ENCODE results near the gene MYO5A. TPM values are rescaled to one million over a fixed set of nuclear protein-coding genes. Genes with fewer than 3 reads are reported as not detected.
"Not testable (repeated sequence)": the region's sequence is repeated elsewhere in the genome, so short reads cannot be mapped to it uniquely, and the experiment has no call there.

The MYO5A gene
- polyA plus RNA-seq, 3 donors, result 7.9 to 8.9 (median 8.0) TPM

DNA sequence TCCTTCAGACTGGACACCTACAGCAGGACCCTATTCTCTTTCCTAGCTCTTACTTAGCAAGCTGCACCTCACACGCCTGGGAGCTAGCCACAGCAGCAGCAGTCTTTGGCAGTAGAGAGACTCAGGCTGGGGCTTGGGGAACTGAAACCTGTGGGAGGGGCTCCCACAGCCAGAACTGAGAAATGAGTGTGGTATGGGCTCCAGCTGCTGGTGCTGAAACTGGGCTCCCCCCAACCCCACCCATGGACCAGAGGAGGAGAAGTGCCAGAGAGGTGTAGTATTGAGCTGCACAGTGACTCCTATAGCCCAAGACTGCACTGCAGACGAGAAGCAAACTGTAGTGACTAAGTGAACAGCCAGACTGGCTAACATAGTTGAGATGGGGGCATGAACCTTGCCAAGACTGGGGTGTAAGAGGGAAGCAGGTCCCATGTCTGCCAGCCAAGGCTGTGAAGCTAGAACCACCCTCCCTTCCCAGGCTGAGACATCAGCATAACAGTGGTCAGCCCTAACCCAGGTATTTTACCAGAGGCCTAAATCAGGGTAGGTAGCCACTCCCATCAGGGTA, 62.5 kb downstream of the MYO5A start:
- DNase-seq (ENCODE audit: low read depth in 3 of 3, low spot score in 2 of 3), result no peak

DNA sequence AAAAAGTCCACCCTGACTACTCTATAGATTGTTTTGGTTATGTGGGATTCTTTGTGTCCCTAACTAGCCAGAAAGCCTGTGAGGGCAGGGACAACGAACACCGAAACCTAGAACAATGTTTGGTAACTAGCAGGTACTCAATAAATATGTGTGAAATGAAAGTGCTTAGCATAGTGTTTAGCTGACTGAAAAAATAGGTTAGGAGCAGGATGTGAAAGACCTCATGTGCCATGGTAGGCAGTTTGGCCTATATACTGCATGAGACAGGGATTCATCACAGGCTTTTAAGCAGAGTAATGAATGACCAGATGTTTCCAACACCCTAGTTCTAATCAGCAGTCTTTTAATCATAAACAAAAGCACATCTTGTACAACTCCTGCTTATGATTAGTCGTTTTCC, 64.2 kb downstream of the MYO5A start:
- no peak for DNase-seq (ENCODE audit: low read depth in 3 of 3, low spot score in 2 of 3)

DNA sequence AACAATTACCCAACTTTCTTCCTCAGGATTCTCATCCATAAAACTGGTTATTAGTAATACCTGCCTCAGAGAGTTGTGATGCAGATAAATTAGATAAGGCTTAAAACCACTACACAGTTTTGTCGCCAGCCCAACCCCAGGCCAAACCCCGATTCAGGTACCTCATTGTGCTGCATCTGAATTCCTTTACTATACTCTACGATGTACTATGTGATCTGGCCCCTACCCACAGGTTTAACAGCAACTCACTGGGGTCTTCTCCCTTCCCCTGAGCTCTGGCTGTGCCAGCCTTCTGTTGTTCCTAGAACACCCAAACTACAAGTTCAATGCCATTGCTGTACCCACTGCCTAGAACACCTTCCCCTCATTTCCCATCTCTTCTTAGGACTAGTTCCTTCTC, 64.6 kb downstream of the MYO5A start:
- no peak for DNase-seq (ENCODE audit: low read depth in 3 of 3, low spot score in 2 of 3)

DNA sequence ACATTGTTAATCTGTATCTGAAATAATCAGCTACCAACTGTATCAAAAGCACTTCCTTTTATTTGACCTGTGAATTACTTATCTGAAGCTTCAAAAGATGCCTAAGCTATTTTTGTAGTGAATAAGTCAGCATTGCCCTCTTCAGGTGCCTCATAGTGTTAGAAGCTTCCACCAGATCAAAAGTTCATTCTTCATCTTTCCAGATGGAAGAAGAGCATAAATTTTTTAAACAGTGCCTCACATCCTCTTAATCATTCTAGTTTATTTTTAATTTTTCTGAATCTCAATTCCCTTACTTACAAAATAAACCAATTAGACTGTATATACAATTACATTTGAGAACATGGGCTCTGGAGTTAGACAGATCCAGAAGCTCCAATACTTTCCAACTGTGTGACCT, 65.0 kb downstream of the MYO5A start:
- no peak for DNase-seq (ENCODE audit: low read depth in 3 of 3, low spot score in 2 of 3)

DNA sequence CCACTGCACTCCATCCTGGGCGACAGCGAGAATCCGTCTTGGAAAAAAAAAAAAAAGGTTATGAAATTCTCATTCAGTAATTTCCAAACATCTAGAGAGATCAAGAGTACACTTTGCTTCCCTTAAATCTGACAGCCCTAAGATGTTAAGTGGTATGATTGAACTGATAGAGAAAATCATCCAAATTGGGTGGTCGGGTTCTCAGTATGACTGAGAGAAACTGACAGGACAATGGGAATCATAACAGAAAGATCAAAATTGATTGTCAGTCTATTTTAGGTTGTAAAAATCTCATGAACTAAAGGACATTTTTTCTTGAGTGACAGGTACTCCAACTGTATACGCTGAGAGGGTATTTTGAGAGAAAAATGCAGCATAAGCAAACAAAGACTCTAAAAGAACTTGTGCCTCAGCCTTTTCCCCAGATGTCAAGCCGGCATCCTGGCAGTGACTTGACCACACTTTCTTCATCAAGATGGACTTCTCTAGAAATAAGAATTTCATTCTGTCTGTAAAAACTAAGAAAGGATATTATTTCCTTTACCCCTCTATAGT, 65.8 kb downstream of the MYO5A start:
- DNase-seq (ENCODE audit: low read depth in 3 of 3, low spot score in 2 of 3), result no peak

DNA sequence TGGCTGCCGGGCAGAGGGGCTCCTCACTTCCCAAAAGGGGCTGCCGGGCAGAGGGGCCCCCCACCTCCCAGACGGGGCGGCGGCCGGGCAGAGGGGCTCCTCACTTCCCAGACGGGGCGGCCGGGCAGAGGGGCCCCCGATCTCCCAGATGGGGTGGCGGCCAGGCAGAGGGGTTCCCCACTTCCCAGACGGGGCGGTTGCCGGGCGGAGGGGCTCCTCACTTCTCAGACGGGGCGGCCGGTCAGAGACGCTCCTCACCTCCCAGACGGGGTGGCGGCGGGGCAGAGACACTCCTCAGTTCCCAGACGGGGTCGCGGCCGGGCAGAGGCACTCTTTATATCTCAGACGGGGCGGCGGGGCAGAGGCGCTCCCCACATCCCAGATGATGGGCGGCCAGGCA, 69.0 kb downstream of the MYO5A start:
- DNase-seq (ENCODE audit: low read depth in 3 of 3, low spot score in 2 of 3), result not testable (repeated sequence)

DNA sequence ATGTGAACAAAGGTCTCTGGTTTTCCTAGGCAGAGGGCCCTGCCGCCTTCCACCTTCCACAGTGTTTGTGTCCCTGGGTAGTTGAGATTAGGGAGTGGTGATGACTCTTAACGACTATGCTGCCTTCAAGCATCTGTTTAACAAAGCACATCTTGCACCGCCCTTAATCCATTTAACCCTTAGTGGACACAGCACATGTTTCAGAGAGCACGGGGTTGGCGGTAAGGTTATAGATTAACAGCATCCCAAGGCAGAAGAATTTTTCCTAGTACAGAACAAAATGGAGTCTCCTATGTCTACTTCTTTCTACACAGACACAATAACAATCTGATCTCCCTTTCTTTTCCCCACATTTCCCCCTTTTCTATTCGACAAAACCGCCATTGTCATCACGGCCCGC, 69.4 kb downstream of the MYO5A start:
- not testable (repeated sequence) for DNase-seq (ENCODE audit: low read depth in 3 of 3, low spot score in 2 of 3)

DNA sequence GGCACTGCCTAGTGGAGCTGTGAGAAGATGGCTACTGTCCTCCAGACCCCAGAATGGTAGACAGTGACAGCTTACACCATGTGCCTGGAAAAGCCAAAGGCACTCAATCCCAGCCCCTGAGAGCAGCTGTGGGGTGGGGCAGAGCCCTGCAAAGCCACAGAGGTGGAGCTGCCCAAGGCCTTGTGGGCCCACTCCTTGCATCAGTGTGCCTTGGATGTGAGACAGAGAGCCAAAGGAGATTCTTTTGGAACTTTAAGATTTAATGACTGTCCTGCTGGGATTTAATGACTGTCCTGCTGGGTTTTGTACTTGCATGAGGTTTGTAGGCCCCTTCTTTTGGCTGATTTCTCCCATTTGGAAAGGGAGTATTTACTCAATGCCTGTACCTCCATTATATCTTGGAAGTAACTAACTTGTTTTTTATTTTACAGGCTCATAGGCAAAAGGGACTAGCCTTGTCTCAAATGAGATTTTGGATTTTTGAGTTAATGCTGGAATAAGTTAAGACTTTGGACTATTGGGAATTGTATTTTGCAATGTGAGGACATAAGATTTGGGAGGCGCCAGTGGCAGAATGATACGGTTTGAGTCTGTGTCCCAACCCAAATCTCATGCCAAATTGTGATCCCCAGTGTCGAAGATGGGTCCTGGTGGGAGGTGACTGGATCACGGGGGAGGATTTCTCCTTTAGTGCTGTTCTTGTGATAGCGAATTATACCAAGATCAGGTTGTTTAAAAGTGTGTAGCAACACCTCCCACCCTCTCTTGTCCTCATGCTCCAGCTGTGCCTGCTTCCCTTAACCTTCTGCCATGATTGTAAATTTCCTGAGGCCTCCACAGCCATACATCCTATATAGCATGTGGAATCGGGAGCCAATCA, 80.4 kb downstream of the MYO5A start:
- no peak for DNase-seq (ENCODE audit: low read depth in 3 of 3, low spot score in 2 of 3)

DNA sequence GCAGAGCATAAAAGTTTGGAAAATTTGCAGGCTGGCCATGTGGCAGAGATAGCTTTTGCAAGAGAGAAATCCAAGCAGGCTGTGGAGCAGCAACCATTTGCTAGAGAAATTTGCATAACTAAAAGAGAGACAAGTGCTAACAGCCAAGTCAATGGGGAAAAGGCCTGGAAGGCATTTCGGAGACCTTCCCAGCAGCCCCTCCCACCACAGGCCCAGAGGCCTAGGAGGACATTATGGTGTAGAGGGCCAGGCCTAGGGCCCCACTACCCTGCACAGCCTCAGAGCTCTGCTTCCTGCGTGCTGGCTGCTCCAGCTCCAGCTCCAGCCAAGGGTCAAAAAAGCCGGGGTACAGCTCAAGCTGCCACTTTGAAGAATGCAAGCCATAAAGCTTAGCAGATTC, 82.7 kb downstream of the MYO5A start:
- DNase-seq (ENCODE audit: low read depth in 3 of 3, low spot score in 2 of 3), result no peak

DNA sequence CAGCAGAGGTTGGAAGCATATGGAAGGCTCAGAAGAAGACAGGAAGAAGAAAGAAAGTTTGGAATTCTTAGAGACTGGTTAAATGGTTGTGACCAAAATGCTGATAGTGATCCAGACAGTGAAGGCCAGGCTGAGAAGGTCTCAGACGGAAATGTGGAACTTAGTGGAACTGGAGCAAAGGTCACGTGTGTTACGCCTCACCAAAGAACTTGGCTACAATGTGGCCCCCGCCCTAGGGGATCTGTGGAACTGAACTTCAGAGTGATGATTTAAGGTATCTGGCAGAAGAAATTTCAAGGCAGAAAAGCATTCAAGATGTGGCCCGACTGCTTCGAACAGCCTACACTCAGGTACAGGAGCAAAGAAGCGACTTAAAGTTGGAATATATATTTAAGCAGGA, 83.1 kb downstream of the MYO5A start:
- no peak for DNase-seq (ENCODE audit: low read depth in 3 of 3, low spot score in 2 of 3)

DNA sequence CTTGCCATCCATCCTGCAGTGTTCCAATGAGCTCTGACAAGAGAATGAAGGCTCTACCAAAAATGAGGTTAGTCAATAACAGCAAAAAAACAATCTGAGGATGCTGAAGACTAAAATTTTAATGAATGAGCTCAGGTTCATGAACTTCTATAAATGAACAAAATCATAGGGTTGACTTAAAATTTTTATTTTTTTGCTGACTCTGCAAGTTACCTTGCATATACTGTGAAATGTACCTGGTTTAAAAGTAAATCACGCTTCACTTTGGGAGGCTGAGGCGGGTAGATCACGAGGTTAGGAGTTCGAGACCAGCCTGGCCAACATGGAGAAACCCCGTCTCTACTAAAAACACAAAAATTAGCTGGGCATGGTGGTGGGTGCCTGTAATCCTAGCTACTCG, 85.5 kb downstream of the MYO5A start:
- not testable (repeated sequence) for DNase-seq (ENCODE audit: low read depth in 3 of 3, low spot score in 2 of 3)

DNA sequence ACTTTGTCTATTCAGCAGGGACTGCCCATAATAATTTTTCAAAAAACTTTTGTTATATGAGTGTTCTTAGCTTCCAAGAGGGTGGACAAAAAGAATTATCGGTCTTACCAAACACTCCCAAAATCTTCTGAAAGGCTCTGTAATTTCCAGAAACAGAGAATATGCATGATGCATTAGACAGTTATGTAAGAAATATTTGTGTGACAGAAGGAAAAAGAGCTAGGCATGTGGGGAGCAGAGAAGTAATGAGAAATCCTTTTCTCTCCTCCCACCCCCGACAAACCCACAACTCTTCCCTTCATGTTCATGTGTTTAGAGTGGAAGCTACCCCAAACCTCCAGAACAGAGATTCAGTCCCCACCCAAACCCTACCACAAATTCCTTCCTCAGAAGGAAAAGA, 86.8 kb downstream of the MYO5A start:
- DNase-seq (ENCODE audit: low read depth in 3 of 3, low spot score in 2 of 3), result no peak

DNA sequence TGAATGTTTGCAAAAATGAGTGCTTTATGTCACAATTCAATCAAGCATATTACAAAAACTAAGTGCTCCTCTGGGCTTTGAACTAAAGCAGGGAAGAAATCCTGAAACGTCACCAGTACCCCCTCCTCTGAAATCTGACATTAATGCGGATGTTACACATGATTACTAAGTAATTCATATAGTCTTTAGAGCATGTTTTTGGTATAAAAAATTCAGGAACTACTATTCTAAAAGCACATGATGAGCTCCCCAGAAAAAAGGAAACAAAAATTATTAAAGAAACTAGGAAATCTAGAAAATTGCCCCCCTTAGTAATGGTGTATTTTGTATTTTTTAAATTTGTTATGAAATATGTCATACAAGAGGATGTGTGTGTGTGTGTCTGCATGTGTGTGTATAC, 87.7 kb downstream of the MYO5A start:
- DNase-seq (ENCODE audit: low read depth in 3 of 3, low spot score in 2 of 3), result no peak

DNA sequence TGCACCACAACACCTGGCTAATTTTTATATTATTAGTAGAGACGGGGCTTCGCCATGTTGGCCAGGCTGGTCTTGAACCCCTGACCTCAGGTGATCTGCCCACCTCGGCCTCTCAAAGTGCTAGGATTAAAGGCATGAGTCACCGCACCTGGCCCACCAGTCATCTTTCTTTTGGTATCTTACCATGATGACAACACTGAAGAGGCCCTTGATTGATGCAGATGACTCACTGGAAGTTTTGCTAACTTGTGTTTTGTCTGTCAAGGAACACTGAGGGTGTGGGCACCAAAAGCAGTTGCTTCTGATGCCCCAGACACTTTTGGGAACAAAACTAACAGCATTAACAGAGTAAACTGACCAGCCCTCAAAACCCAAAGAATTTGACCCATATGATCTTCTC, 88.3 kb downstream of the MYO5A start:
- no peak for DNase-seq (ENCODE audit: low read depth in 3 of 3, low spot score in 2 of 3)

DNA sequence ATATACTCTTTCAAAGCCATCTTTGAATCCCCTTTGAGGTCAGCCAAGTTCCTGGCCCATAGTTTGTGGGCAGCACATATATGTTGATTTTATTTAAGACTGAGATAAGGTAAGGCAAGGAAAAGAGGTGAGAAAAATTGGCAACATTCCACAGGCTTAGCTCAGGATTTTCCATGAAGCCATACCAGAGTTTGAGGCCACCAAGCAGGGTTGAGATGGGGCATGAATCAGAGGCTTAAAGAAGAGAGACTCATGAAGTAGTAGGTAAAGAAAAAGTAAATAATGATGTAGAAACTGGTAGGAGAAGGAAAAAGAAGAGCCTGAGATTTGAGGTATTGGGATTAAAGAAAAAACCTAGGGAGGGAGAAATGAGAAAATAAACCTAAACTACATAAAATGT, 89.2 kb downstream of the MYO5A start:
- DNase-seq (ENCODE audit: low read depth in 3 of 3, low spot score in 2 of 3), result no peak

DNA sequence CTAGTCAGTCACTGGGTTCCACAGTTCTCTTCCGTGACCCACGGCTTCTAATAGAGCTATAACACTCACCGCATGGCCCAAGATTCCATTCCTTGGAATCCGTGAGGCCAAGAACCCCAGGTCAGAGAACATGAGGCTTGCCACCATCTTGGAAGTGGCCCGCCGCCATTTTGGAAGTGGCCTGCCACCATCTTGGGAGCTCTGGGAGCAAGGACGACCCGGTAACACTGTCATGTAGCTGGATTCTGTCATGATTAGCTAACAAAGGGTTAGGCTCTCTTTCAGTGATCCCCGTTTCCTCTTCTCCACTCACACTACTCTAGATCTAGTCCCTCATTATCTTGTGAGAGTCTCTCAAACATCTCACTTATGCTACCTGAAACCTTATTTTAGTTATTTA, 89.6 kb downstream of the MYO5A start:
- not testable (repeated sequence) for DNase-seq (ENCODE audit: low read depth in 3 of 3, low spot score in 2 of 3)

DNA sequence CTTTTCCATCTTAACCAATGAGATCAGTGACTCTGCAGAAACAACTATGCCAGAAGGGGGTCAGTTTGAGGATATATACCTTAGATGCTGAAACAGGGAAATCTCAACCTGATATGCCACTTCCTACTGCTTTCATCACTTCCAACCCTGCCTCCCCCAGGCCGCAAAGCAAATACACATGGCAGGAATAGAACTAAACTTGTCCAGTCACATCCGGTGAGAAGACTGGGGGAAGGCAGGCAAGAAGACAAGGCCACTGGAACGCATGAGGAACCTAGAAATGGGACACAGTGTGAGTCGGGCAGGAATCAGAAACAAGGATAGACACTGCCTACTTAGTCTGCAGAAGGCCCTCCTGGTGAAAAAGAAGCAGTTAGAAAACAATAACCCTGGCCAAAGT, 90.6 kb downstream of the MYO5A start:
- no peak for DNase-seq (ENCODE audit: low read depth in 3 of 3, low spot score in 2 of 3)

DNA sequence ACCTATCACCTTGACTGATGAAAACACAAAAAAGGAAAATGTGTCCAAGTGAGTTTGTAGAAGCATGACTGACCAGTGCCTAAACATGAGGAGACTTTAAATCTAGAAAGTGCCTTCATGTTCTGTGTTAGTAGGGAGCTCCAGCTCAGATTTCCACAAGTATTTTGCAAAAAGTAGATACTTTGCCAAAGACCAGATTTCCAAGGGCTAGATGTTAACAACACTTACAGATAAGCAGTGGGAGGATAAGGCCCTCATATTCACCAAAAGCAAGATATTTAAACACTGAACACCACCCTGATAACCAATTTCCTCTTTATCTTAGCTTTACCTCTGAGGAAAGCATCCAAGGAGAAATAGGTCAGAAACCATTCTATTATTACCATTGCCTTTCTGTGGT, 91.0 kb downstream of the MYO5A start:
- no peak for DNase-seq (ENCODE audit: low read depth in 3 of 3, low spot score in 2 of 3)

DNA sequence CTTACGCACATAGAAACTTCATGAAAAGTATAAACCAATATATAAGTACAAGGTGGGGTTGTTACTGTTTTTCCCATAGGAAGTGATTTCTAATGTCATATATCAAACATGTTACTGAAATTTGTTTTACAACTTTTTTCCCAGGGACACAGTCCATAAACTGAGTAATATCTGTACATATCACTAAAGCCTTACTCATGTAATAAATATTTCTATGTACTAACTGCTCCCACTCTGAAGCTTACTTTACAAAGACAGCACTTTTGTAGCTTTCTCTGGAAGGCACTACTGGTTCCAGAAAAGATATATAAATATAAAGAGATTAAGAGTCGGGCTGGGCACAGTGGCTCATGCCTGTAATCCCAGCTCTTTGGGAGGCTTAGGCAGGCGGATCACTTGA, 91.7 kb downstream of the MYO5A start:
- no peak for DNase-seq (ENCODE audit: low read depth in 3 of 3, low spot score in 2 of 3)

DNA sequence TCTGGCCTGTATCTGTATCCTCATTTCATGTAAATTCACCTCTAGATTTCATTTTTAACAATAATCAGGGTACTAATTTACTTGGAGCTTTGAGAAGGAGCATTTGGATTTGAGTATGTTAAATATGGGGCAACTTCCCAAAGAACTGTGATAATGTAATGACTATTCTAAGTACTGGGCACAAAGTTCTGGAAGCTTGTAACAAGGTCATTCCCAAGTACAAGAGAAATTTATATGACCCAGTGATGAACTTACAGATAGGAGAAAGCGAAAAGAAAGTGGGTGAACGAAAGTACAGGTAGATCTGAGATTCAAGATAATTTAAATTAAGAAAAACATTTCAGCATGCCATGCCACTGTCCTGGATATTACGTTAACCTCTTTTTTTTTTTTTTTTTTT, 93.8 kb downstream of the MYO5A start:
- DNase-seq (ENCODE audit: low read depth in 3 of 3, low spot score in 2 of 3), result no peak

DNA sequence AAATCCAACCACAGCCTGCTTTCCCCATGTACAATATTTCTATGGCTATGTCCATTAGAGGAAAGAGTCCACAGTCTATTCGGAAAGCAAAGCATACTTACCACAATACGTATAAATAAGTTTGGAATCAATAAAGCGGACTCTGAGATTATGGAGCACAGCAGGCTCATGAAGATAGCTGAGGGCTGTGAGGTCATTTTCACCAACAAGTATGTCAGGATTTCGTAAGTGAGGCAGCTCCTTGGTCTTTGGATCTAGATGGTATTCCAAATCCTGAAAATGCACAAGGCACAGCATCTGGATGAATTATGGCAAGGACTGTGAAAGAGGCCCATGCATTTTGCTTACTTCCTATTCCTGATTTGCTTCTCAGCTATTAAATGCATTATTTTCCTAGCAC, 100.4 kb downstream of the MYO5A start:
- DNase-seq (ENCODE audit: low read depth in 3 of 3, low spot score in 2 of 3), result no peak

DNA sequence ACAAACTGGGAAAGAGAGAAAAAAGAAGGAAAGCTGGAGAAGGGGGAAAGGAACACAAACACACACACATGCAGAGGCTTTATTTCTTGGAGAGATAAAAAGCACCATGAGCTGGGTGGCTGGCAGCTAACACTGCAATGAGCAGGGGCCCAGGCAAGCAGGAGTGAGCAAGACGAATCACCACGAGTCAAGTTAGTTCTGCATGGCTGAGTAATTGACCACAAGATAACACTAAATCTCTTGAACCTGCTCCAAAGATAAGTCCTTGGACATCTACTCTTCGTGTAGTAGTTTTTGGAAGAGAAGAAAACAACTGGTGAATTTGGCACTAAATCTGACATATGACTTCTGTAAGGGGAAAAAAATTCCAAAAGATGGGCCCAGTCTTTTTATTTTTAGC, 100.9 kb downstream of the MYO5A start:
- DNase-seq (ENCODE audit: low read depth in 3 of 3, low spot score in 2 of 3), result no peak

Data from right renal cortex interstitium (tissue), 3 donors.